Type B pancreatic cell (in vitro differentiated cells): ENCODE measurements around the gene TEX19. TPM values are rescaled to one million over a fixed set of nuclear protein-coding genes. Genes with fewer than 3 reads are reported as not detected.
"Not testable (repeated sequence)": the region's sequence is repeated elsewhere in the genome, so short reads cannot be mapped to it uniquely, and the experiment has no call there.

Source experiments
- DNase-seq: peaks from one replicate; pipeline ENCODE4 v3.0.0; 2021; ENCODE audit warnings: mixed read lengths; ENCODE audit not compliant: unreplicated experiment; ENCODE audit errors: extremely low spot score
- H3K27ac Mint-ChIP-seq: 2 replicates; pipeline ENCODE4 v1.8.0; 2021; ENCODE audit warnings: mild to moderate bottlenecking, mixed read lengths
- H3K27me3 Mint-ChIP-seq: 2 replicates; pipeline ENCODE4 v1.8.0; 2021; ENCODE audit warnings: mixed read lengths
- H3K36me3 Mint-ChIP-seq: 2 replicates; pipeline ENCODE4 v1.8.0; 2021; ENCODE audit warnings: mixed read lengths
- H3K4me1 Mint-ChIP-seq: one replicate; pipeline ENCODE4 v1.8.0; 2021; ENCODE audit warnings: mixed read lengths; ENCODE audit not compliant: unreplicated experiment
- H3K4me3 Mint-ChIP-seq: 2 replicates; pipeline ENCODE4 v1.8.0; 2021; ENCODE audit warnings: mild to moderate bottlenecking, mixed read lengths
- H3K9me3 Mint-ChIP-seq: 2 replicates; pipeline ENCODE4 v1.8.0; 2021; ENCODE audit warnings: mixed read lengths
- total RNA-seq: library from RNA; stranded (reverse); gene quantifications from 2 replicates; pipeline ENCODE4 v1.2.1, GENCODE V29; 2021; ENCODE audit warnings: low replicate concordance
- TF ChIP-seq, protein P1 (sequence below): fragments of 200-600 bp; sonication (generic); conservative IDR thresholded peaks from 2 replicates; pipeline ENCODE4 v1.5.0; 2021; ENCODE audit warnings: antibody characterized with exemption, mild to moderate bottlenecking

TEX19 gene
- total RNA-seq, 1 donor from 2014 or later, result 0.14 TPM

- peaks cover 3% of the 10 kb centered on the region for H3K27me3 Mint-ChIP-seq
- no peaks in the 10 kb centered on the region for H3K9me3 Mint-ChIP-seq
- TF ChIP-seq, protein P1, sequence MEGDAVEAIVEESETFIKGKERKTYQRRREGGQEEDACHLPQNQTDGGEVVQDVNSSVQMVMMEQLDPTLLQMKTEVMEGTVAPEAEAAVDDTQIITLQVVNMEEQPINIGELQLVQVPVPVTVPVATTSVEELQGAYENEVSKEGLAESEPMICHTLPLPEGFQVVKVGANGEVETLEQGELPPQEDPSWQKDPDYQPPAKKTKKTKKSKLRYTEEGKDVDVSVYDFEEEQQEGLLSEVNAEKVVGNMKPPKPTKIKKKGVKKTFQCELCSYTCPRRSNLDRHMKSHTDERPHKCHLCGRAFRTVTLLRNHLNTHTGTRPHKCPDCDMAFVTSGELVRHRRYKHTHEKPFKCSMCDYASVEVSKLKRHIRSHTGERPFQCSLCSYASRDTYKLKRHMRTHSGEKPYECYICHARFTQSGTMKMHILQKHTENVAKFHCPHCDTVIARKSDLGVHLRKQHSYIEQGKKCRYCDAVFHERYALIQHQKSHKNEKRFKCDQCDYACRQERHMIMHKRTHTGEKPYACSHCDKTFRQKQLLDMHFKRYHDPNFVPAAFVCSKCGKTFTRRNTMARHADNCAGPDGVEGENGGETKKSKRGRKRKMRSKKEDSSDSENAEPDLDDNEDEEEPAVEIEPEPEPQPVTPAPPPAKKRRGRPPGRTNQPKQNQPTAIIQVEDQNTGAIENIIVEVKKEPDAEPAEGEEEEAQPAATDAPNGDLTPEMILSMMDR, result no peak
- no peak overlapping the region for H3K4me3 Mint-ChIP-seq
- no peak overlapping the region for H3K27ac Mint-ChIP-seq
- no peaks in the 10 kb centered on the region for H3K36me3 Mint-ChIP-seq
- peak; percentile 65 for DNase-seq
- H3K4me1 Mint-ChIP-seq, result peaks cover 35% of the 10 kb centered on the region
These were observed 13.7 kb upstream of the TEX19 start for GRCh38 chr17:82345151-82345976.

DNA sequence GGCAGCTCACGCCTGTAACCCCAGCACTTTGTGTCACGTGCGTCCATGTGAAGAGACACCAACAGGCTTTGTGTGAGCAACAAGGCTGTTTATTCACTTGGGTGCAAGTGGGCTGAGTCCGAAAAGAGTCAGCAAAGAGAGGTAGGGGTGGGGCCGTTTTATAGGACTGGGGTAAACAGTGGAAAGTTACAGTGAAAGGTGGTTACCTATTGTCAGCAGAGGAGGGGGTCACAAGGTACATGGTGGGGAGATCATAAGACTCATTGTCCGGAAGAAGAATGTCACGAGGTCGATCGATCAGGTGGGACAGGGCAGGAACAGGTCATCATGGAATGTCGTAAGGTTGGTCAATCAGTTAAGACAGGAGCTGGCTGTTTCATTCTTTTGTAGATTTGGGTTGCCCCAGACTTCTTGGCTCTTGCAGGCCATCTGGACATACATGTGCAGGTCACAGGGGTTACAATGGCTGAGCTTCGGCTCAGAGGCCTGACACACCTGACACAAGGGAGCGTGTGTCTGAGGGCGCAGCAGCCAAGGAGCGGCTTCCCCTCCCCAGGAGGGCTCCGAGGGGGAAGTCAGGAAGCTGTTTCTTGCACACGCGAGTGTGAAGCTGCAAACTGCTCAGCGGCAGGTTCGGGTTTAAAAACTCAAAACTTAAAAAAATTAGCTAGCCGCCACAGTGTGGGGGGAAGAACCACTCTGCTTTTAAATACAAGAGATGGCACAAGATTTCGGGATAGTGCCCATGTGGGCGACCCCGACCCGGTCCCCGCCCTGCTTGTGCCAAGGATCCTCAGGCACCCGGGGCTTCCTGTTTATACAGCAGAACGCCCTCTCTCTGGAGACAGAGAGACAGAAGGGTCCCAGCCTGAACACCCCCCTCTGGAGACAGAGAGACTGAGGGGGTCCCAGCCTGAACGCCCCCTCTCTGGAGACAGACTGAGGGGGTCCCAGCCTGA, 12.4 kb upstream of the TEX19 start:
- peak overlapping the region; percentile 73 for H3K27ac Mint-ChIP-seq
- peak overlapping the region; percentile 33 for H3K4me3 Mint-ChIP-seq
- peaks cover 35% of the 10 kb centered on the region for H3K4me1 Mint-ChIP-seq
- H3K36me3 Mint-ChIP-seq, result no peaks in the 10 kb centered on the region
- no peaks in the 10 kb centered on the region for H3K9me3 Mint-ChIP-seq
- TF ChIP-seq, protein P1, result no peak
- no peak for DNase-seq
- peaks cover 3% of the 10 kb centered on the region for H3K27me3 Mint-ChIP-seq

- not testable (repeated sequence) for H3K9me3 Mint-ChIP-seq, H3K4me3 Mint-ChIP-seq, H3K27me3 Mint-ChIP-seq, H3K27ac Mint-ChIP-seq, H3K36me3 Mint-ChIP-seq, DNase-seq
- peaks cover 33% of the 10 kb centered on the region for H3K4me1 Mint-ChIP-seq
These were observed 11.1 kb upstream of the TEX19 start for GRCh38 chr17:82347994-82348393.

GRCh38 chr17:82348434-82348833, 10.6 kb upstream of the TEX19 start:
- H3K4me1 Mint-ChIP-seq, result peaks cover 29% of the 10 kb centered on the region
- no peaks in the 10 kb centered on the region for H3K9me3 Mint-ChIP-seq
- no peak overlapping the region for H3K4me3 Mint-ChIP-seq
- TF ChIP-seq, protein P1, result no peak
- H3K27ac Mint-ChIP-seq, result peak overlapping the region; percentile 42
- DNase-seq, result no peak
- no peaks in the 10 kb centered on the region for H3K36me3 Mint-ChIP-seq
- H3K27me3 Mint-ChIP-seq, result peaks cover 3% of the 10 kb centered on the region

DNA sequence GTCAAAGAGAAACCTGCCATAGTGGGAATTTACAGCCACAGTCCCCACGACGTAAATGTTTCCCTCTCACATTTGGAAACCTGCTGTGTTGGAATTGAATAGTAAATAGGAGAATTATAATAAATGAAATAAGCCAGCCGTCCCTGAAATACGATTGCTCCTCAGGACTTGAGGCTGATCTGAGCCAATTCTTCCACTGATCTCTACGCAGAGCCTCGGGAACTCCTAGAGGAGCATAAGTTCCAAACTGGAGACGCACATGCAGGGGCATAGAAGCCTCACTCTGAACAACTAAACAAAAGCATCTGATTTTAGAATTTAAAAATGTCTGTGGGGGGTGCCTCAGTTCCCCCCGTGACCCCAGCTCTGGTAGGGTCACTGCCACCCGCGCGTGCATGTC, 10.2 kb upstream of the TEX19 start:
- Mint-ChIP-seq H3K9me3 (no peaks in the 10 kb centered on the region), H3K36me3 (no peaks in the 10 kb centered on the region), H3K27me3 (peaks cover 3% of the 10 kb centered on the region), H3K27ac (peak overlapping the region; percentile 42), H3K4me1 (peaks cover 26% of the 10 kb centered on the region), H3K4me3 (no peak overlapping the region)
- no peak for DNase-seq
- TF ChIP-seq, protein P1, result no peak
